ENCODE data around the gene CEP57L1. TPM values are rescaled to one million over a fixed set of nuclear protein-coding genes. Genes with fewer than 3 reads are reported as not detected.

Gene CEP57L1
- total RNA-seq, 4 donors from 2014 or later: 11.0 to 30.0 (median 16.3) TPM

- no peak for ATAC-seq
- Histone ChIP-seq H3K36me3 (no peaks in the 10 kb centered on the region), H3K4me3 (no peak overlapping the region), H3K27me3 (no peaks in the 10 kb centered on the region), H3K9me3 (no peaks in the 10 kb centered on the region), H3K4me1 (peaks cover 7 to 72% (median 17%) of the 10 kb centered on the region in 3 donors), H3K27ac (no peak overlapping the region)
- TF ChIP-seq POLR2AphosphoS5 (IDR thresholded peaks at IDR 0.05) (no peak), EP300 (IDR thresholded peaks at IDR 0.05) (no peak), POLR2A (IDR thresholded peaks at IDR 0.05) (no peak)
These were observed 21.2 kb upstream of the CEP57L1 start for GRCh38 chr6:109074133-109074415.

GRCh38 chr6:109075934-109076333, 19.4 kb upstream of the CEP57L1 start:
- Histone ChIP-seq H3K9me3 (no peaks in the 10 kb centered on the region), H3K4me3 (no peak overlapping the region), H3K27ac (peak overlapping the region in 1 of 4 donors; percentile 25), H3K36me3 (no peaks in the 10 kb centered on the region), H3K27me3 (no peaks in the 10 kb centered on the region), H3K4me1 (peaks cover 17 to 90% (median 19%) of the 10 kb centered on the region in 3 donors)
- no peak for ATAC-seq
- TF ChIP-seq POLR2AphosphoS5 (IDR thresholded peaks at IDR 0.05) (no peak), CTCF (IDR thresholded peaks at IDR 0.05) (no peak), EP300 (IDR thresholded peaks at IDR 0.05) (no peak), POLR2A (IDR thresholded peaks at IDR 0.05) (no peak)

GRCh38 chr6:109076377-109076776, 18.9 kb upstream of the CEP57L1 start:
- Histone ChIP-seq H3K4me3 (no peak overlapping the region), H3K36me3 (no peaks in the 10 kb centered on the region), H3K9me3 (no peaks in the 10 kb centered on the region), H3K27me3 (no peaks in the 10 kb centered on the region), H3K4me1 (peaks cover 16 to 92% (median 23%) of the 10 kb centered on the region in 3 donors), H3K27ac (peak overlapping the region in 3 of 4 donors; percentile 12 to 25 (median 18))
- no peak for TF ChIP-seq EP300 (IDR thresholded peaks at IDR 0.05)
- TF ChIP-seq CTCF (IDR thresholded peaks at IDR 0.05): no peak
- no peak for TF ChIP-seq POLR2AphosphoS5 (IDR thresholded peaks at IDR 0.05)
- no peak for TF ChIP-seq POLR2A (IDR thresholded peaks at IDR 0.05)
- 61 to 64% methylated on average over 3 of the region's 3 CpGs for WGBS, 2 donors (ENCODE audit: low coverage in 1 of 2)
- ATAC-seq: no peak

GRCh38 chr6:109079981-109080380, 15.3 kb upstream of the CEP57L1 start:
- Histone ChIP-seq H3K27ac (peak overlapping the region; percentile 77 to 88 (median 78)), H3K4me1 (peaks cover 10 to 83% (median 17%) of the 10 kb centered on the region in 3 donors), H3K27me3 (no peaks in the 10 kb centered on the region), H3K36me3 (no peaks in the 10 kb centered on the region), H3K4me3 (peak overlapping the region in 1 of 2 donors; percentile 14), H3K9me3 (no peaks in the 10 kb centered on the region)
- 0 to 13% methylated on average over 4 of the region's 4 CpGs for WGBS, 2 donors (ENCODE audit: low coverage in 1 of 2)
- TF ChIP-seq POLR2AphosphoS5 (IDR thresholded peaks at IDR 0.05) (peak; percentile 34), EP300 (IDR thresholded peaks at IDR 0.05) (no peak)
- ATAC-seq: peak; percentile 92

GRCh38 chr6:109081026-109081425, 14.3 kb upstream of the CEP57L1 start:
- no peak for ATAC-seq
- Histone ChIP-seq H3K9me3 (no peaks in the 10 kb centered on the region), H3K27ac (peak overlapping the region; percentile 41 to 88 (median 78)), H3K27me3 (no peaks in the 10 kb centered on the region), H3K36me3 (peaks cover 0 to 4% of the 10 kb centered on the region in 2 donors), H3K4me3 (no peak overlapping the region), H3K4me1 (peaks cover 10 to 88% (median 18%) of the 10 kb centered on the region in 3 donors)
- no peak for TF ChIP-seq POLR2A (IDR thresholded peaks at IDR 0.05)
- 42 to 75% methylated on average over 1 of the region's 1 CpG for WGBS, 2 donors (ENCODE audit: low coverage in 1 of 2)

GRCh38 chr6:109081516-109082187, 13.7 kb upstream of the CEP57L1 start:
- peaks cover 0 to 5% of the 10 kb centered on the region in 2 donors for H3K36me3 ChIP-seq
- TF ChIP-seq POLR2AphosphoS5 (IDR thresholded peaks at IDR 0.05): no peak
- TF ChIP-seq CTCF (IDR thresholded peaks at IDR 0.05): no peak
- no peak for TF ChIP-seq EP300 (IDR thresholded peaks at IDR 0.05)
- no peak for TF ChIP-seq POLR2A (IDR thresholded peaks at IDR 0.05)
- H3K27ac ChIP-seq: peak overlapping the region in 3 of 4 donors; percentile 41 to 79 (median 77)
- WGBS, 2 donors (ENCODE audit: low coverage in 1 of 2): 55 to 74% methylated on average over 2 to 4 of the region's 4 CpGs
- ATAC-seq: no peak
- no peaks in the 10 kb centered on the region for H3K9me3 ChIP-seq
- H3K4me3 ChIP-seq: no peak overlapping the region
- H3K27me3 ChIP-seq: no peaks in the 10 kb centered on the region
- H3K4me1 ChIP-seq: peaks cover 10 to 85% (median 17%) of the 10 kb centered on the region in 3 donors
